K562 (cell line): ENCODE measurements around the gene NKX6-2. TPM values are rescaled to one million over a fixed set of nuclear protein-coding genes. Genes with fewer than 3 reads are reported as not detected.

ENCODE experiments used
- ATAC-seq: fragments of 200-7000 bp; cut with Tn5 transposase; 3 replicates; pipeline ENCODE4 v1.9.1; 2020; ENCODE audit warnings: moderate library complexity
- BruUV-seq: library from RNA; stranded (reverse); fragments of 400-500 nt; replicated peaks from 2 replicates; lab custom pipeline; 2021; lab: Mats Ljungman, UMichigan
- CTCF ChIA-PET: fragments of 300-600 bp; formaldehyde crosslinking; extraction: SDS; loops from one replicate; lab custom pipeline; 2021; ENCODE audit warnings: low intra/inter-chr PET ratio; lab: Yijun Ruan, JAX
- POLR2A ChIA-PET: fragments of 300-600, 350-650 bp; sonication (Branson Sonifier 250); formaldehyde crosslinking; extraction: SDS; loops from one replicate; lab custom pipeline; 2021; ENCODE audit warnings: antibody characterized with exemption, inconsistent platforms; lab: Yijun Ruan, JAX
- DNase-seq, 4 experiments: peaks; one replicate each; pipeline versions ENCODE4 v3.0.0 to v3.0.0-alpha.2; 2011 to 2018; ENCODE audit warnings: low spot score in 3 of 4, mixed read lengths in 3 of 4; ENCODE audit errors: extremely low read depth in 1 of 4
- FAIRE-seq: peaks from 2 replicates; lab custom pipeline; 2011; peaks lifted over from hg19 to GRCh38; lab: Jason Lieb, UNC
- H2AFZ ChIP-seq: 2 replicates; pipeline ENCODE4 v1.6.0; 2011; ENCODE audit warnings: low read depth, low read length, control low read depth, inconsistent platforms
- H3K27ac ChIP-seq: fragments of 200-600 bp; 3 replicates; pipeline ENCODE4 v1.8.0; 2011; ENCODE audit warnings: low read depth, mild to moderate bottlenecking, control low read depth, inconsistent platforms, low read length, moderate library complexity, mixed read lengths; ENCODE audit errors: extremely low read depth
- H3K27me3 ChIP-seq, 2 experiments: fragments of 300-600 bp in 1 of 2; 2 replicates in 1 of 2; 3 replicates in 1 of 2; pipeline versions ENCODE4 v1.6.0 to v1.8.0; 2011; ENCODE audit warnings: inconsistent platforms in 2 of 2, low read length in 2 of 2, mild to moderate bottlenecking in 1 of 2, mixed read lengths in 1 of 2, moderate library complexity in 1 of 2; ENCODE audit not compliant: control insufficient read depth in 2 of 2, insufficient read depth in 2 of 2
- H3K36me3 ChIP-seq: fragments of 300-600 bp; 3 replicates; pipeline ENCODE4 v1.8.0; 2011; ENCODE audit warnings: mild to moderate bottlenecking, low read length, inconsistent platforms; ENCODE audit not compliant: control insufficient read depth, insufficient read depth
- H3K4me1 ChIP-seq, 2 experiments: fragments of 200-600 bp in 1 of 2; replicated peaks in 1 of 2; 2 replicates in 1 of 2; 3 replicates in 1 of 2; pipeline versions ENCODE4 v1.5.1 to v1.8.0; 2011; ENCODE audit warnings: inconsistent platforms in 2 of 2, low read length in 2 of 2, mild to moderate bottlenecking in 1 of 2, mixed read lengths in 1 of 2, moderate library complexity in 1 of 2; ENCODE audit not compliant: control insufficient read depth in 2 of 2, insufficient read depth in 2 of 2
- H3K4me2 ChIP-seq: 2 replicates; pipeline ENCODE4 v1.6.1; 2011; ENCODE audit warnings: low read length, control low read depth, inconsistent platforms, mixed read lengths; ENCODE audit not compliant: insufficient read depth
- H3K4me3 ChIP-seq: fragments of 200-600 bp; sonication (generic), shearing (Covaris generic); 2 replicates; pipeline ENCODE4 v1.5.1; 2016; ENCODE audit warnings: control low read depth, inconsistent platforms
- H3K79me2 ChIP-seq: fragments of 200-600 bp; 3 replicates; pipeline ENCODE4 v1.8.0; 2011; ENCODE audit warnings: low read length, inconsistent platforms; ENCODE audit not compliant: control insufficient read depth, insufficient read depth
- H3K9ac ChIP-seq, 2 experiments: 2 replicates each; pipeline versions ENCODE4 v1.6.0 to v1.6.1; 2011; ENCODE audit warnings: low read depth in 2 of 2, low read length in 2 of 2, control low read depth in 1 of 2, inconsistent platforms in 1 of 2, mild to moderate bottlenecking in 1 of 2, mixed read lengths in 1 of 2; ENCODE audit not compliant: insufficient read depth in 1 of 2
- H3K9me1 ChIP-seq: one replicate; pipeline ENCODE4 v1.6.0; 2011; ENCODE audit warnings: inconsistent platforms, mild to moderate bottlenecking, low read length, moderate library complexity; ENCODE audit not compliant: control insufficient read depth, insufficient read depth
- H3K9me3 ChIP-seq: replicated peaks from 2 replicates; pipeline ENCODE4 v1.5.1; 2011; ENCODE audit warnings: low read depth, low read length, inconsistent platforms; ENCODE audit not compliant: control insufficient read depth, insufficient read depth
- H4K20me1 ChIP-seq: replicated peaks from 2 replicates; pipeline ENCODE4 v1.6.1; 2011; ENCODE audit warnings: low read length, inconsistent platforms, mixed read lengths; ENCODE audit not compliant: control insufficient read depth, insufficient read depth
- CCAR2 ChIP-seq: fragments of 200-400 bp; formaldehyde crosslinking; IDR thresholded peaks from 2 replicates; pipeline ENCODE4 v1.6.1; 2017; ENCODE audit warnings: mild to moderate bottlenecking, low read depth, low read length
- ERF ChIP-seq: fragments of 450-650 bp; formaldehyde crosslinking; IDR thresholded peaks from 2 replicates; pipeline ENCODE4 v1.4.0; 2020; ENCODE audit warnings: mild to moderate bottlenecking, mixed read lengths
- FOXA3 ChIP-seq, 2 experiments: fragments of 450-650 bp in 1 of 2; sonication (generic) in 1 of 2; formaldehyde crosslinking; IDR thresholded peaks in 1 of 2; conservative IDR thresholded peaks in 1 of 2; 2 replicates each; pipeline versions ENCODE4 v1.4.0 to v1.8.0; 2020 to 2022; ENCODE audit warnings: mild to moderate bottlenecking in 2 of 2, missing genetic modification reagents in 1 of 2
- MYC ChIP-seq, 2 experiments: fragments of 250-450 bp in 1 of 2; sonication (Bioruptor Pico) in 1 of 2; IDR thresholded peaks; 2 replicates each; pipeline versions ENCODE4 v1.5.1 to v1.6.1; 2012 to 2021; ENCODE audit warnings: low read depth in 2 of 2, borderline replicate concordance in 1 of 2, improper control_type of control experiment in 1 of 2, low read length in 1 of 2, mild to moderate bottlenecking in 1 of 2, moderate library complexity in 1 of 2
- NFRKB ChIP-seq: fragments of 450-650 bp; IDR thresholded peaks from 2 replicates; pipeline ENCODE4 v1.6.1; 2016; ENCODE audit warnings: low read depth
- SRSF9 ChIP-seq: fragments of 200-400 bp; formaldehyde crosslinking; IDR thresholded peaks from 2 replicates; pipeline ENCODE4 v1.6.1; 2017; ENCODE audit warnings: low read depth, low read length, borderline replicate concordance
- TAF9B ChIP-seq: fragments of 450-650 bp; IDR thresholded peaks from 2 replicates; pipeline ENCODE4 v1.6.1; 2018; ENCODE audit warnings: mild to moderate bottlenecking; ENCODE audit not compliant: partially characterized antibody
- THAP7 ChIP-seq: fragments of 250-450 bp; sonication (Bioruptor Pico); IDR thresholded peaks from 2 replicates; pipeline ENCODE4 v1.5.0; 2021
- ZFP30 ChIP-seq: fragments of 250-450 bp; sonication (Bioruptor Pico); IDR thresholded peaks from 2 replicates; pipeline ENCODE4 v1.8.0; 2022; ENCODE audit warnings: moderate library complexity, mild to moderate bottlenecking, inconsistent platforms, borderline replicate concordance
- ZNF133 ChIP-seq: fragments of 250-450 bp; sonication (Bioruptor Pico); IDR thresholded peaks from 2 replicates; pipeline ENCODE4 v1.4.0; 2020; ENCODE audit warnings: mild to moderate bottlenecking
- ZNF511 ChIP-seq: sonication (generic); formaldehyde crosslinking; IDR thresholded peaks from 2 replicates; pipeline ENCODE4 v1.8.0; 2022; ENCODE audit warnings: mild to moderate bottlenecking, missing genetic modification reagents
- WGBS: fragments of 100-300 bp; shearing (Covaris generic); methylation state at CpG from one replicate; pipeline ENCODE4 v1.1.6; 2016; ENCODE audit warnings: low coverage, mixed read lengths; ENCODE audit not compliant: insufficient coverage; ENCODE audit errors: missing lambda C conversion rate; 5-methylcytosine and 5-hydroxymethylcytosine counted together
- in situ Hi-C: fragments of 300-500 bp; cut with MboI; formaldehyde crosslinking; loops from 4 replicates; pipeline ENCODE4 v1.15.0; 2018; ENCODE audit warnings: inconsistent platforms, mixed read lengths
- intact Hi-C: fragments of 100-400 bp; cut with micrococcal nuclease; formaldehyde crosslinking; loops from 2 replicates; pipeline ENCODE4 v1.14.2; 2022
- polyA plus RNA-seq, 8 experiments: library from polyadenylated mRNA; depleted of rRNA in 4 of 8; stranded (reverse) in 5 of 8; unstranded in 3 of 8; fragments of >200 nt; fragmentation: Nextera tagmentation in 2 of 8; fragmentation: Illumina TruSeq in 1 of 8; extraction: Ambion mirVana in 2 of 8; extraction: Trizol in 1 of 8; gene quantifications; 2 replicates each; pipeline versions ENCODE4 v1.2.1 to v1.2.3, GENCODE V29; 2011 to 2014; ENCODE audit warnings: inconsistent platforms in 1 of 8, missing spikeins in 1 of 8
- total RNA-seq, 7 experiments: library from RNA; depleted of rRNA in 6 of 7; stranded (reverse); fragments of >200 nt in 6 of 7; fragmentation: Illumina TruSeq in 2 of 7; extraction: Trizol in 2 of 7; gene quantifications; 2 replicates each; pipeline versions ENCODE4 v1.2.1 to v1.2.3, GENCODE V29; 2011 to 2021; ENCODE audit warnings: low replicate concordance in 1 of 7
- TF ChIP-seq, protein P1 (sequence below): fragments of 250-450 bp; sonication (Bioruptor Pico); IDR thresholded peaks from 2 replicates; pipeline ENCODE4 v1.8.0; 2021; ENCODE audit warnings: borderline replicate concordance, mild to moderate bottlenecking, moderate library complexity; ENCODE audit not compliant: poor library complexity, severe bottlenecking

Gene NKX6-2
- total and polyA plus RNA-seq, 9 of the 15 experiments (the other 6 are each of a cell fraction or from before 2014, with no cell fraction given) = 1.0 to 1.6 TPM; not detected in 7

DNA sequence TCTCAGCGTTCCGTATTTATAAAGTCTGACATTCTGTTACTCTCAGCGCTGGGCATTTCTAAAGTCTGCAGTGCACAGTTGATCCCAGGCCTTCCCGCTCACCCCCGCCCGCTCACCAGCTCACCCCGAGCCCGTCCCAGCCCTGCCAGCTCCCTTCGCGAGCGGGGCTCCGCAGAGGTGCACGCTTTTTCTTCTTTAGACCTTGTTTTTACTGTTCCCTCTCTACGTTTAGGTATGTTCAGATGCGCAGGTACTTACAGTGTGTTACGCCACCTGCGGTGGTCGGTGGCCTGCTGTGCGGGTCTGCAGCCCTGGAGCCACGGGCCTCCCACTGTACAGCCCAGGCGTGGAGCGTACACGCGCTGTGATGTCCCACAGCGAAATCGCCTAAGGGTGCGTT, 28.8 kb downstream of the NKX6-2 start:
- Histone ChIP-seq H3K9me3 (no peaks in the 10 kb centered on the region; the same call in 1 of the 2 replicates), H3K79me2 (no peaks in the 10 kb centered on the region), H3K27ac (no peak overlapping the region), H3K9me1 (no peaks in the 10 kb centered on the region), H3K4me3 (no peak overlapping the region), H3K27me3 (no peaks in the 10 kb centered on the region), H4K20me1 (no peaks in the 10 kb centered on the region), H3K36me3 (no peaks in the 10 kb centered on the region), H3K4me2 (no peak overlapping the region), H3K4me1 (no peaks in the 10 kb centered on the region), H3K9ac (no peak overlapping the region), H2AFZ (no peak overlapping the region)
- CTCF ChIA-PET = no interaction called here
- no peak for ATAC-seq
- intact Hi-C loops (no loop called here), in situ Hi-C loops (no loop called here)
- no peak for DNase-seq
- TF ChIP-seq TAF9B = no peak
- TF ChIP-seq ZNF511 = no peak
- TF ChIP-seq THAP7 = no peak
- TF ChIP-seq ZFP30 (CRISPR knock-in tag) = no peak
- no peak for TF ChIP-seq NFRKB
- TF ChIP-seq ERF = no peak
- TF ChIP-seq FOXA3 (CRISPR knock-in tag; conservative IDR thresholded peaks at IDR 0.05 in 1 of 2, IDR thresholded peaks at IDR 0.05 in 1 of 2) = no peak
- TF ChIP-seq MYC (IDR thresholded peaks at IDR 0.05; ENCODE audit: low read depth, low read length) = no peak
- no peak for TF ChIP-seq MYC (CRISPR knock-in tag; IDR thresholded peaks at IDR 0.05; ENCODE audit: borderline replicate concordance, low read depth)
- TF ChIP-seq SRSF9 = no peak
- TF ChIP-seq ZNF133 (CRISPR knock-in tag) = no peak
- no peak for TF ChIP-seq CCAR2
- TF ChIP-seq, protein P1, sequence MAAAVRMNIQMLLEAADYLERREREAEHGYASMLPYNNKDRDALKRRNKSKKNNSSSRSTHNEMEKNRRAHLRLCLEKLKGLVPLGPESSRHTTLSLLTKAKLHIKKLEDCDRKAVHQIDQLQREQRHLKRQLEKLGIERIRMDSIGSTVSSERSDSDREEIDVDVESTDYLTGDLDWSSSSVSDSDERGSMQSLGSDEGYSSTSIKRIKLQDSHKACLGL (CRISPR knock-in tag) = no peak
- POLR2A ChIA-PET = no interaction called here
- FAIRE-seq = no peak
- BruUV-seq = no TSS peak
- WGBS = 91% methylated on average over 24 of the region's 27 CpGs
